PC-9 (cell line): Measurements from ENCODE around the gene HECTD1. TPM values are rescaled to one million over a fixed set of nuclear protein-coding genes. Genes with fewer than 3 reads are reported as not detected.

Experiments
- BruUV-seq: library from RNA; stranded (reverse); fragments of 400-500 nt; replicated peaks from 2 replicates; lab custom pipeline; 2021; lab: Mats Ljungman, UMichigan
- CTCF ChIA-PET: fragments of 300-600 bp; sonication (Branson Sonifier 250); formaldehyde crosslinking; loops from one replicate; lab custom pipeline; 2022; ENCODE audit warnings: antibody characterized with exemption; lab: Charles Lee
- POLR2A ChIA-PET: fragments of 300-600 bp; sonication (Branson Sonifier 250); formaldehyde crosslinking; loops from one replicate; lab custom pipeline; 2022; ENCODE audit warnings: antibody characterized with exemption; ENCODE audit not compliant: unreplicated experiment; lab: Charles Lee
- DNase-seq, 2 experiments: peaks; one replicate each; pipeline versions ENCODE4 v3.0.0 to v3.0.0-alpha.2; 2015 to 2022; ENCODE audit warnings: mixed read lengths in 1 of 2
- H2AFZ ChIP-seq: fragments of 200-600 bp; sonication (generic); 2 replicates; pipeline ENCODE4 v1.8.1; 2017; ENCODE audit warnings: antibody characterized with exemption
- H3F3A ChIP-seq: fragments of 200-600 bp; sonication (generic); 2 replicates; pipeline ENCODE4 v1.8.1; 2017; ENCODE audit warnings: antibody characterized with exemption, mild to moderate bottlenecking, low read depth; ENCODE audit not compliant: insufficient read depth
- H3K27ac ChIP-seq: fragments of 200-600 bp; sonication (generic); 2 replicates; pipeline ENCODE4 v1.6.1; 2016; ENCODE audit warnings: mixed run types
- H3K27me3 ChIP-seq: fragments of 200-600 bp; sonication (generic); 2 replicates; pipeline ENCODE4 v1.6.1; 2016; ENCODE audit warnings: low read depth, mixed run types; ENCODE audit not compliant: insufficient read depth
- H3K36me3 ChIP-seq: fragments of 200-600 bp; sonication (generic); 2 replicates; pipeline ENCODE4 v1.6.1; 2016; ENCODE audit warnings: low read depth, mixed run types
- H3K4me1 ChIP-seq: fragments of 200-600 bp; sonication (generic); replicated peaks from 2 replicates; pipeline ENCODE4 v1.6.1; 2016; ENCODE audit warnings: mixed run types; ENCODE audit not compliant: insufficient read depth
- H3K4me2 ChIP-seq: fragments of 200-600 bp; sonication (generic); 2 replicates; pipeline ENCODE4 v1.6.1; 2017; ENCODE audit warnings: mixed run types
- H3K4me3 ChIP-seq: fragments of 200-600 bp; sonication (generic); 2 replicates; pipeline ENCODE4 v1.6.1; 2016; ENCODE audit warnings: mixed run types
- H3K79me2 ChIP-seq: fragments of 200-600 bp; sonication (generic); 2 replicates; pipeline ENCODE4 v1.6.1; 2017; ENCODE audit warnings: low read depth, mixed run types
- H3K9me2 ChIP-seq: fragments of 200-600 bp; sonication (generic); 2 replicates; pipeline ENCODE4 v1.8.1; 2017; ENCODE audit warnings: mild to moderate bottlenecking; ENCODE audit not compliant: insufficient read depth
- H3K9me3 ChIP-seq: fragments of 200-600 bp; sonication (generic); 2 replicates; pipeline ENCODE4 v1.8.1; 2016; ENCODE audit warnings: low read depth; ENCODE audit not compliant: insufficient read depth
- H4K20me1 ChIP-seq: fragments of 200-600 bp; sonication (generic); 2 replicates; pipeline ENCODE4 v1.8.1; 2017; ENCODE audit not compliant: insufficient read depth
- CTCF ChIP-seq: fragments of 200-600 bp; sonication (generic); conservative IDR thresholded peaks from 2 replicates; pipeline ENCODE4 v1.6.1; 2017; ENCODE audit warnings: mixed run types, antibody characterized with exemption, mild to moderate bottlenecking, moderate library complexity
- EZH2 ChIP-seq: fragments of 200-600 bp; sonication (generic); IDR thresholded peaks from 2 replicates; pipeline ENCODE4 v1.8.0; 2017; ENCODE audit warnings: antibody characterized with exemption, low read depth
- intact Hi-C: fragments of 100-400 bp; cut with micrococcal nuclease; formaldehyde crosslinking; loops from one replicate; pipeline ENCODE4 v1.10.0; 2022; ENCODE audit not compliant: unreplicated experiment
- total RNA-seq: library from RNA; stranded (reverse); gene quantifications from 2 replicates; pipeline ENCODE4 v1.2.3, GENCODE V29; 2021

Gene HECTD1
- total RNA-seq, 1 experiment from 2014 or later, result 93.9 TPM

- Histone ChIP-seq H3K79me2 (no peaks in the 10 kb centered on the region), H3K9me2 (no peaks in the 10 kb centered on the region), H3F3A (no peaks in the 10 kb centered on the region), H3K27ac (no peak overlapping the region), H3K4me2 (no peak overlapping the region), H3K4me1 (no peaks in the 10 kb centered on the region), H3K9me3 (no peaks in the 10 kb centered on the region), H3K36me3 (peaks cover 6% of the 10 kb centered on the region; the same call in 1 of the 2 replicates), H3K4me3 (no peak overlapping the region), H4K20me1 (no peaks in the 10 kb centered on the region), H2AFZ (no peak overlapping the region), H3K27me3 (no peaks in the 10 kb centered on the region)
- intact Hi-C loops, result no loop called here
- no peak for DNase-seq
- POLR2A ChIA-PET, result no interaction called here
- TF ChIP-seq CTCF, result no peak
- TF ChIP-seq EZH2, result no peak
- CTCF ChIA-PET, result no interaction called here
- no TSS peak for BruUV-seq
Measured at GRCh38 chr14:31110872-31111271, 96.7 kb downstream of the HECTD1 start.

DNA sequence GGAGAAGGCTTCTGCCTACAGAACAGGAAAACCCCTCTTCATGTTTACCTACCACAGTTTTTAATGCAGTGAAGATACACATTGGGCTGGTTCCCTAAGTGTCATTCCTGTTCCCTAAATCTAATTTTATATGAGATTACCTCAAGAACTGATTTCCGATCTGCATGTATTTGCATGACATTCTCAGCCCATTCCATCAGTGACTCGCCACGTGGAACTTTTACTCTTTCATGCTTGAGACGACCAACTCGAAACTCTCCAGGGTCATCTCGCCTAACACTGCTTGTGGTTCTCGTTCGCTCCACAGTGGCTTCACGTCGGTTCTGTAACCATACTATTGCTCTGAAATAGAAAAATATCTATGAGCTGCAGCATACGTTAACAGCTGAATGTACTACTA, 98.3 kb downstream of the HECTD1 start:
- Histone ChIP-seq H3K79me2 (no peaks in the 10 kb centered on the region), H3K27me3 (no peaks in the 10 kb centered on the region), H3K9me3 (no peaks in the 10 kb centered on the region), H3K36me3 (peaks cover 6% of the 10 kb centered on the region; the same call in 1 of the 2 replicates), H3K9me2 (no peaks in the 10 kb centered on the region), H3F3A (no peaks in the 10 kb centered on the region), H2AFZ (no peak overlapping the region), H3K27ac (no peak overlapping the region), H3K4me3 (no peak overlapping the region), H3K4me2 (no peak overlapping the region), H4K20me1 (no peaks in the 10 kb centered on the region), H3K4me1 (no peaks in the 10 kb centered on the region)
- POLR2A ChIA-PET, result no interaction called here
- intact Hi-C loops, result no loop called here
- no peak for DNase-seq
- BruUV-seq, result no TSS peak
- TF ChIP-seq EZH2 (no peak), CTCF (no peak)
- CTCF ChIA-PET, result no interaction called here

DNA sequence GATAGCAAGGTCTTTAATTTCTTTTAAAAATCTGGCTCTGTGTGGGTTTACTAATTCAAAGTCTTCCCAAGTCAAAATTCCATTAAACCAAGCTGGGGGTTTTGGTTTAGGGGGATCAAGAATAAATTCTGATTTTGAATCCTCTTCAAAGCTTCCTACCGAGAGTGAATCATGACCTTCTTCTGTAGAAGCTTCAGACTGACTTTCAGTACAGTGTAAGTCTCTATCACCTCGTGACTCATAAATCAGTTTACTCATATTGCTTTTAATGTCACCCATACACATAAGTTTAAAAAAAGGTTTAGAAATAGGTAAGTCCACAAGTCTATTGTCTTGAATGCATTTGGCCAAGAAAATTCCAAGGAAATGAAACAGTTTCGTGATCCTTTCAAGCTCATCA, 100.8 kb downstream of the HECTD1 start:
- H3K79me2 ChIP-seq, result no peaks in the 10 kb centered on the region
- CTCF ChIA-PET, result no interaction called here
- H3F3A ChIP-seq, result no peaks in the 10 kb centered on the region
- TF ChIP-seq CTCF (no peak), EZH2 (no peak)
- intact Hi-C loops, result no loop called here
- peaks cover 3% of the 10 kb centered on the region; the same call in 1 of the 2 replicates for H3K36me3 ChIP-seq
- H2AFZ ChIP-seq, result no peak overlapping the region
- H3K4me1 ChIP-seq, result no peaks in the 10 kb centered on the region
- no peaks in the 10 kb centered on the region for H3K9me3 ChIP-seq
- no peak for DNase-seq
- no peaks in the 10 kb centered on the region for H4K20me1 ChIP-seq
- H3K4me3 ChIP-seq, result no peak overlapping the region
- H3K4me2 ChIP-seq, result no peak overlapping the region
- TSS peak; percentile 23 for BruUV-seq
- no peaks in the 10 kb centered on the region for H3K9me2 ChIP-seq
- H3K27ac ChIP-seq, result no peak overlapping the region
- POLR2A ChIA-PET, result no interaction called here
- no peaks in the 10 kb centered on the region for H3K27me3 ChIP-seq
